ENCODE measurements around the gene PLB1. TPM values are rescaled to one million over a fixed set of nuclear protein-coding genes. Genes with fewer than 3 reads are reported as not detected.

The PLB1 gene, protein sequence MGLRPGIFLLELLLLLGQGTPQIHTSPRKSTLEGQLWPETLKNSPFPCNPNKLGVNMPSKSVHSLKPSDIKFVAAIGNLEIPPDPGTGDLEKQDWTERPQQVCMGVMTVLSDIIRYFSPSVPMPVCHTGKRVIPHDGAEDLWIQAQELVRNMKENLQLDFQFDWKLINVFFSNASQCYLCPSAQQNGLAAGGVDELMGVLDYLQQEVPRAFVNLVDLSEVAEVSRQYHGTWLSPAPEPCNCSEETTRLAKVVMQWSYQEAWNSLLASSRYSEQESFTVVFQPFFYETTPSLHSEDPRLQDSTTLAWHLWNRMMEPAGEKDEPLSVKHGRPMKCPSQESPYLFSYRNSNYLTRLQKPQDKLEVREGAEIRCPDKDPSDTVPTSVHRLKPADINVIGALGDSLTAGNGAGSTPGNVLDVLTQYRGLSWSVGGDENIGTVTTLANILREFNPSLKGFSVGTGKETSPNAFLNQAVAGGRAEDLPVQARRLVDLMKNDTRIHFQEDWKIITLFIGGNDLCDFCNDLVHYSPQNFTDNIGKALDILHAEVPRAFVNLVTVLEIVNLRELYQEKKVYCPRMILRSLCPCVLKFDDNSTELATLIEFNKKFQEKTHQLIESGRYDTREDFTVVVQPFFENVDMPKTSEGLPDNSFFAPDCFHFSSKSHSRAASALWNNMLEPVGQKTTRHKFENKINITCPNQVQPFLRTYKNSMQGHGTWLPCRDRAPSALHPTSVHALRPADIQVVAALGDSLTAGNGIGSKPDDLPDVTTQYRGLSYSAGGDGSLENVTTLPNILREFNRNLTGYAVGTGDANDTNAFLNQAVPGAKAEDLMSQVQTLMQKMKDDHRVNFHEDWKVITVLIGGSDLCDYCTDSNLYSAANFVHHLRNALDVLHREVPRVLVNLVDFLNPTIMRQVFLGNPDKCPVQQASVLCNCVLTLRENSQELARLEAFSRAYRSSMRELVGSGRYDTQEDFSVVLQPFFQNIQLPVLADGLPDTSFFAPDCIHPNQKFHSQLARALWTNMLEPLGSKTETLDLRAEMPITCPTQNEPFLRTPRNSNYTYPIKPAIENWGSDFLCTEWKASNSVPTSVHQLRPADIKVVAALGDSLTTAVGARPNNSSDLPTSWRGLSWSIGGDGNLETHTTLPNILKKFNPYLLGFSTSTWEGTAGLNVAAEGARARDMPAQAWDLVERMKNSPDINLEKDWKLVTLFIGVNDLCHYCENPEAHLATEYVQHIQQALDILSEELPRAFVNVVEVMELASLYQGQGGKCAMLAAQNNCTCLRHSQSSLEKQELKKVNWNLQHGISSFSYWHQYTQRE (N-terminal part only)
- total RNA-seq (2014; rRNA removed; shearing (Covaris generic); ENCODE audit: low replicate concordance), result 0.10 TPM in 1 of 2 replicates, not detected in the other

DNA sequence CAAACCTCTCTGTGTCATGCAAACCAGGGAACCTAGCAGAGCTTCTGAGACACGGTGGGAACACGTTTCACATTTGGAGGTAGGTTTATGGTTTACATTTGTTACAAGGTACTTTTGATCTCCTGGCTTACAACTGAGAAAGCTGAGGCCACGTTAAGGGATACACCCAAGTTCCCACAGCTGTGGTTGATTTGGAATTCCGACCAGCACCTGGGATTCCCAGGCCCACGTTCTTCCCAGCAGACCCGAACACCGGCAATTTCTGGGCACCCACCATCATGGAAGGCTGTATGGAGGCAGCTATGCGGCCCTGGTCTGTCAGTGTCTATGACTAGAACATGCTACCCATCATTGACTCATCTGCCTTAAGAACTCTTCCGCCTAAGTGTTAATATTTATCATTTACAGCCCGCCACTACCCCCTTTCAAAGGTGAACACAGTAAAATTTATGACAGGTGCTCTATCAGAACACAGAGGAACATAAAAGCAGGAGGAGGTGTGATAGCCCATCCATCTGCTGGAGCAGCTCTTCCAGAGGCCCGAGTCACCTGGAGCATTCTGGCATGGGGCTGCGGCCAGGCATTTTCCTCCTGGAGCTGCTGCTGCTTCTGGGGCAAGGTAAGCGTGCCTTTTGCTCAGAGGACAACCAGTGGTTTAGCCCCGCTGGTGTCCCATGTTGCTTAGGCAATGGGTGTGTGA, at the start of gene PLB1:
Gene PLB1, plus strand, starts transcription at position 510 of the 700 bp plus-strand sequence. Its CDS starts 55 bp downstream, at position 565.
- in situ Hi-C loops (cut with HindIII; ENCODE audit: low pct_unique_long_range_greater_than_20kb, low sequenced_read_pairs), result no loop called here
- no peak for DNase-seq (ENCODE audit: low read depth)

GRCh38 chr2:28446531-28446930, 49.3 kb upstream of the PLB1 start:
- in situ Hi-C loops (cut with HindIII; ENCODE audit: low pct_unique_long_range_greater_than_20kb, low sequenced_read_pairs), result no loop called here
- no peak for DNase-seq (ENCODE audit: low read depth)

DNA sequence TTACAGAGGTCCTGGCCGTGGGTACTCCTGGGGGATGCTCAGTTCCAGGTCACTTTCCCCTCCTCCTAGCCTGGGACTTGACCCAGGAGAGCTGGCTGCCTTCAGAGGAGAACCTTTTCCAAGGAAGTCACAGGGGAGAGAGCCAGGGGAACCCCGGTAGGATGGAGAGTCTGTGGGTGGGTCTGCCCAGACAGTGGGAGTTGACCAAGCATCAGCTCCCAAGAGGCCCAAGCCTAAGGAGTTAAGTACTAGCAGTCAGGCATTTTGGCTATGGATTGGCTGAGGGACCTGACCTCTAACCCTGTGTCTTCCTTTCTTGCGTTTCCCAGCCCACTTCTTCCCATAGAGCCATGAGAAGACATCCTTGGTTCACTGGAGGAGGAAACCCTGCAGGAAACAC, 48.8 kb upstream of the PLB1 start:
- in situ Hi-C loops (cut with HindIII; ENCODE audit: low pct_unique_long_range_greater_than_20kb, low sequenced_read_pairs), result no loop called here
- DNase-seq (ENCODE audit: low read depth), result no peak

GRCh38 chr2:28447943-28448792, 47.7 kb upstream of the PLB1 start:
- in situ Hi-C loops (cut with HindIII; ENCODE audit: low pct_unique_long_range_greater_than_20kb, low sequenced_read_pairs), result no loop called here
- DNase-seq (ENCODE audit: low read depth), result no peak

GRCh38 chr2:28448793-28449100, 47.1 kb upstream of the PLB1 start:
- in situ Hi-C loops (cut with HindIII; ENCODE audit: low pct_unique_long_range_greater_than_20kb, low sequenced_read_pairs), result no loop called here
- DNase-seq (ENCODE audit: low read depth), result no peak

DNA sequence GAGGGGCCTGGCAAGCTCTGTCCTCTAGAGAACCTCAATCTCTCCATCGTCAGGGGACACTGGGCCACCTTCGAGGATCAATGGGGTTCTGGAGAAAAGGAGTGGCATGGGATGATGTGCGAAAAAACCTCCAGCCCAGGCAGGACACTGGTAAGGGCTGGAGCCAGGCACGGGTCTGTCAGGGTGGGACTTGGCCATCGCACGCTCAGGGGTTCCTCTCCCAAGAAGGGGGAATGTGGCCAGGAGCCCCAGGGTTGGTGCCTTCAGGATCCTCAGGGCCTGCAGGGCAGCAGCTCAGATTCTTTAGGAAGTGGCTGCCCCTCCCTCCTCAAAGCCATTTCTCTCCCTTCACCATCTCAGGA, 46.8 kb upstream of the PLB1 start:
- in situ Hi-C loops (cut with HindIII; ENCODE audit: low pct_unique_long_range_greater_than_20kb, low sequenced_read_pairs), result no loop called here
- DNase-seq (ENCODE audit: low read depth), result no peak

DNA sequence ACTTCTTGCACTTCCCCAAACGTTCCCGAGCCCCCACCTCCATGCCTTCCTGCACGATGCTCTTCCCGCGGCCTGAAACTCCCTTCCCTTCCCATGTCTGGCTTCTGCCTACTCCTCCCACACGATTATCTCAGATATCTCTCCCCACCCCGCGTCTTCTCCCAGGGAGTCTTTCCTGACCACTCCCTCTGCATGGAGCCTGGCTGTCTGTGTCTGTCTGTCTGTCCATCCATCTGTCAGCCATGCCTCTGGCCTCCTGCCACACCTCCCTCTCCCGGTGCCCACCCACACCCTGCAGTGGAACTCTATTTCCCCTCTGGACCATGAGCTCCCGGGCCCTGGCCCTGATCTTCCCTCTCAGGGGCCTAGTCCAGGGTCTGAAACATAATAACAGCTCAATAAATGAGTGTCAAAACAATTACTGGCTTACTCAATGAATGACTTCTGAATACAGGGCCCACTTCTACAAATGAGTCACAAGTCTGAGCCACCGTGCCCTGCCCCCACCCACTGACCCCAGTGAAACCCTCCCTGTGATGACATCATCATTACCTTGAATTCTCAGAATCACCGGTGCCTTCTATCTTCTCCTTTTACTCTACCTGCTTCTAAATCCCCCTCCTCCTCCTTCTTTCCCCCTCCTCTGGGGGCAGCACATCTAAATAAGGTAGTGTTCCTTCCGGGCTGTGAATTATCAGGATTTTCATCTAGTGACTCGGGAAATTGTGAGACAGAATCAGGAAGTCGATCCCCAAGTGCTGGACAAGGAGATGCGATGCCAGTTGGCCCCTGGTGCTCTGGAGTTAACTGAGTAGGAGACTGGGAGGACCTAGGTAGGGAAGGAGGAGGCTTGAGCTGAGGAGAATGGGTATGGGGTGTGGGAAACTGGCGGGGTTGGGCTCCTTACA, 46.1 kb upstream of the PLB1 start:
- in situ Hi-C loops (cut with HindIII; ENCODE audit: low pct_unique_long_range_greater_than_20kb, low sequenced_read_pairs), result no loop called here

GRCh38 chr2:28450901-28451565, 44.8 kb upstream of the PLB1 start:
- in situ Hi-C loops (cut with HindIII; ENCODE audit: low pct_unique_long_range_greater_than_20kb, low sequenced_read_pairs), result no loop called here
- DNase-seq (ENCODE audit: low read depth), result no peak

More for the DNA sequence above, 46.1 kb upstream of the PLB1 start:
- DNase-seq (ENCODE audit: low read depth), result peak; percentile 78

- no peak for DNase-seq (ENCODE audit: low read depth)
- in situ Hi-C loops (cut with HindIII; ENCODE audit: low pct_unique_long_range_greater_than_20kb, low sequenced_read_pairs), result no loop called here
Measured at GRCh38 chr2:28451793-28452533, 43.9 kb upstream of the PLB1 start.

- in situ Hi-C loops (cut with HindIII; ENCODE audit: low pct_unique_long_range_greater_than_20kb, low sequenced_read_pairs), result no loop called here
Measured at GRCh38 chr2:28452534-28453081, 43.3 kb upstream of the PLB1 start.

DNA sequence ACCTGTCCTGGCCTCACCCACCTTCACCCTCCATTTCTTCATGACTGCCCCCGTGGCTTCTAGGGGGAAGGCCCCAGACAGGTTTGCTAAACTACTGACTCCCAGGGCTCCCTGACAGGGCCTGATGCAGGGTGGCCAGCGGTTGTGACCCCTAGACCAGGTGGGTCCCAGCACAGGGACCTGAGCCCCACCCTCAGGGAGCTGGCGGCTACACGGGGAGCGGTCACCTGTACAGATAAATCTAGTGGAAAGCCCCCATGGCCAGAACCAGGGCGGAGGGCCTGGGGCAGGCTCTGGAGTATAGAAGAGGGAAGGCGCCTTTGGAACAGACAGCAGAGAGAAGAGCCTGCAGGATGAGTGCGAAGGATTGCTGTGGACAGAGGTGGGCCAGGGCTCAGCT, 42.5 kb upstream of the PLB1 start:
- in situ Hi-C loops (cut with HindIII; ENCODE audit: low pct_unique_long_range_greater_than_20kb, low sequenced_read_pairs), result no loop called here
- no peak for DNase-seq (ENCODE audit: low read depth)

More at GRCh38 chr2:28452534-28453081, 43.3 kb upstream of the PLB1 start:
- peak; percentile 60 for DNase-seq (ENCODE audit: low read depth)

DNA sequence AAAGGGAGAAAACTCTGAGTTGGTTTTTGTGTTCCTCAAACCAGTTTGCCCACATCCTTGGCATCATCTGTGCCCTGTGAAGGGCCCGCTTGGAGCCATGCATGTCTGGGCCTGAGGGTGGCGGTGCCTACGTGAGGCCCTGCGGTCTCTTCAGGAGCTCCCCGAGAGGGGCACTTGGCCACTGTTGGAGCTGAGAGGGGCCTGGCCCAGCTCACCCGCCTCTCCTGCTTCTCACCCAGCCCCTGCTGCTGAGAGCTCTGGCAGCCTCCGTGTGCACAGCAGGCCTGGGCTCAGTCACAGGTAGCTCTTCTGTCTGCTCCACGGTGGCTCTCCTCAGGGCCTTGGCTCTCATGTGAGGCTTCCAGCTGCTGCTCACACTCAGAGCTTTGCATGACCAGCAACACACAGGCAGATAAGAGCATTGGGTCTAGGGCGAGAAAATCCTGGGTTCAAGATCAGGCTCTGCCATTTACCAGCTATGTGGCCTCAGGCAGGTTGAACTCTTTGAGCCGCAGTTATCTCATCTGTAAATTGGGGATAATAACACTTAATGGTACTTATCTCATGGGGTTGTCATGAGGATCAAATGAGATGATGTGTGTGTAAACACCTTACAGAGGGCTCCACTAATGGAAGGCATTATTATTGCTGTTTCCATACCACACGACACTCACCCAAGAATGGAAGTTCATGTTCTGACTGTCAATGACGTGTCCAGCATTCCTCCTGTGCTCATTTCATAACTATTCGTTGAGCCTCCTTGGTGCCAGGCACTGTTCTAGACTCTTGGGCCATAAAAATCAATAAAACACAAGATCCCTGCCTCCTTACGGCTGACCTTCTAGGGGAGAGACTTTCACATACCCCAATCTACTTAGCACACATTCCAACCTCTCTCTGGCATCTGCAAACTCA, 41.6 kb upstream of the PLB1 start:
- DNase-seq (ENCODE audit: low read depth), result no peak
- in situ Hi-C loops (cut with HindIII; ENCODE audit: low pct_unique_long_range_greater_than_20kb, low sequenced_read_pairs), result no loop called here

DNA sequence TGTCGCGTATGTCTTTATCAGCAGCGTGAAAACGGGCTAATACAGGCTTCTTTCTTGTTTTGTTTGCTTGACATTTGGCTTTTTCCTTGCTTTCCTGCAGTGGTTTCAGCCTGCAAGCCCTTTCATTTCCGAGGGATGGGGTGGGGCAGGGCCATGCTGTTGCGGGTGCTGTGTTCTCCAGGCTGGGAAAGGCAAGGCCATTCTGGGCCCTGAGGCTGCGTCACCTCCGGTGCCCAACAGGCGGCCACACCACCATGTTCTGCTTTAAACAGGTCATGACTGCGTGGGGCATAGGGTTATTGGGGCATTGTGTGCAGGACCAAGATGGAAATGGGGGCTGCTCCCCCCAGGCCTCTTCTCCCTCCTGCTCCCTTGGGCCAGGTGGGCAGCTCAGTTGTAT, 38.6 kb upstream of the PLB1 start:
- no peak for DNase-seq (ENCODE audit: low read depth)
- in situ Hi-C loops (cut with HindIII; ENCODE audit: low pct_unique_long_range_greater_than_20kb, low sequenced_read_pairs), result no loop called here

DNA sequence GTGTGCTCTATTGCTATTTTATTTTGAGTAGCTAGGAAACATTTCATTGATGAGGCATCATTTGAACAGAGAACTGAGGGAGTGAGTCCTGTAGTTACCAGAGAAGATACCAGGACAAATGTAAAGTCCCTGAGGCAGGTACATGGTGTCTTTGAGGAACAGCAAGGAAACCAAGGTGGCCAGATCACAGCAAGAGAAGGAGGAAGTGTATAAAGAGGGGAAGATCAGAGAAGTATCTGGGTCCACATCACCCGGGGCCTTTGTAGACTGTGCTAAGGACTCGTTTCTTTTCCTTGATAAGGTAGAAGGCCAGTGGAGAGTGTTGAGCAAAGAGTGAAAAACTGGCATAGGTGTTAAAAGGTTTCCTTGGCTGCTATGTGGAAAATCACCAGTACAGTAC, 34.8 kb upstream of the PLB1 start:
- in situ Hi-C loops (cut with HindIII; ENCODE audit: low pct_unique_long_range_greater_than_20kb, low sequenced_read_pairs), result no loop called here
- no peak for DNase-seq (ENCODE audit: low read depth)
